RKO (cell line): ENCODE data around the gene MDM4.

ENCODE experiments used
- DNase-seq: peaks from one replicate; pipeline ENCODE4 v3.0.0-alpha.2; 2016; ENCODE audit warnings: low spot score

MDM4 gene

DNA sequence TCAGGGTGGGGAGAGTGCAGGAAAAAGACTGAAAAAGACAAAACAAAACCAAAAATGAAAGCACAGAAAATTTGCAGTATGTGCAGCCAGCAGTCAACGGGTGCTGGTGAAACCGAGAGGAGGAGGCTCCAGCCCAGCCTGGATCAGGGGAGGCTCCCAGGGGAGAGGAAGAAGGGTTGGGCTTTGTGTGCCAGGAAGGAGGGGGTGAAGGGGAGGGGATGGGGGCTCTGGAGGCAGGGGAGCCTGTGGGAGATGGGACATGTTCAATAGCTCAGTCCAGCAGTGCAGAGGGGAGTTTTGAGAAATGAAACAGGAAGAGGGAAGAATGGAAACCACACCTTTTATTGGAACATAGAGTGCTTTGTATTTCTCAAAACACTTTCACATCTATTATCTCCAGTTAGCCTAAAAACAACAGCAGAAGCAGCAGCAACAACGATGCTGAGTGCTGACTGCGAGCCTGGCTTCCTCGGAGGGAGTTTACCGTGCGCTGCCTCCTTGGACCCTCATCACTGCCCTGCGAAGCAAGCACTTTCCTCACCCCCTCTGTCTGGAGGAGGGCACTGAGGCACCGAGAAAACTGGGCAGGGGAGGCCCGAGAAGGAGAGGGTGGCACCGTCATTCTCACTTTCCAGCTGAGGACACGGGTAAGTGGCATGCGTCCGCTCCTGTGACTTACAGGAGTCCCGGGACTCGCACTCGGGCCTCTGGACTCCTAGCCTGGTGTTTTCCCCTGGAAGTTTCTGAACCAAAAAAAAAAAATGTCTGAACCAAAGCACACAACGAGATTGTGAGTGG is 62.9 kb downstream of the MDM4 start:
- DNase-seq, result no peak

DNA sequence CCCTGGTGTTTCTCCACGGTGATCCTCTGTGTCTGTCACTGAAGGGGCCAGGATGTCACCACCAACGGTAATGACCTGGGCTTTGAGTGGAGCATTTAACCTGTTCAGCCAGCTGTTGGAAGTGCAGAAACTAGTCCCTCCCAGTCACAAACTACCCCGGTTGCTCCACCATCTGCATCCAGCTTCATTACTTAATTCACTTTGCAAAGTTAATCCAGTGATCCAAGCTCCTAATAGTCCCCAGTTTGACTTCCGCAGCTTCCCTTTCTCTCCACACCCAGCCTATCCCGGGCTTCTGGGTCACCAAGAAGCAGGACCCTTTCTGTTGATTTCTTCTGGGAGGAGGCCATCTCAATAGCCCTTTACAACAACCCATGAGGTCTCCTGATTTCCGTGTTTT is 63.5 kb downstream of the MDM4 start:
- DNase-seq, result no peak

GRCh38 chr1:204580862-204581261 is 64.7 kb downstream of the MDM4 start:
- peak; percentile 14 for DNase-seq

DNA sequence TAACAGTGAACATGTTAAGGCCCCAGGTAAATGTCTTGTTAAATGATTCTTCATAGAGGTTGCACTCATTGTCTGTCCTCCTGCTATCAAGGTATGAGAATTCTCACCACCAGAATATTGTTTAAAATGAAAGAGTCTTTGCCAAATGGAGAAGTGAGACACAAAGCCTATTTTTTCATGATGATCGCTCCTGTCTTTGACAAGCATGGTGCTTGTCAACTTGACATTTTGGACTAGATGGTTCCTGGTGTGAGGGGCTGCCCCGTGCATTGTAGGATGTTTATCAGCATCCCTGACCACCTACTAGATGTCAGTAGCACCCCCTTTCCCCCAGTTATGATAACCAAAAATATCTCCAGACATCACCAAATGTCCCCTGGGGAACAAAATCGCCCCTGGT is 65.6 kb downstream of the MDM4 start:
- DNase-seq, result no peak

GRCh38 chr1:204583909-204584632 is 67.9 kb downstream of the MDM4 start:
- DNase-seq, result no peak

GRCh38 chr1:204584699-204585372 is 68.6 kb downstream of the MDM4 start:
- DNase-seq, result no peak

- no peak for DNase-seq
Measured at GRCh38 chr1:204587621-204588020, 71.4 kb downstream of the MDM4 start.

- DNase-seq, result no peak
Measured at GRCh38 chr1:204588826-204589225, 72.6 kb downstream of the MDM4 start.

DNA sequence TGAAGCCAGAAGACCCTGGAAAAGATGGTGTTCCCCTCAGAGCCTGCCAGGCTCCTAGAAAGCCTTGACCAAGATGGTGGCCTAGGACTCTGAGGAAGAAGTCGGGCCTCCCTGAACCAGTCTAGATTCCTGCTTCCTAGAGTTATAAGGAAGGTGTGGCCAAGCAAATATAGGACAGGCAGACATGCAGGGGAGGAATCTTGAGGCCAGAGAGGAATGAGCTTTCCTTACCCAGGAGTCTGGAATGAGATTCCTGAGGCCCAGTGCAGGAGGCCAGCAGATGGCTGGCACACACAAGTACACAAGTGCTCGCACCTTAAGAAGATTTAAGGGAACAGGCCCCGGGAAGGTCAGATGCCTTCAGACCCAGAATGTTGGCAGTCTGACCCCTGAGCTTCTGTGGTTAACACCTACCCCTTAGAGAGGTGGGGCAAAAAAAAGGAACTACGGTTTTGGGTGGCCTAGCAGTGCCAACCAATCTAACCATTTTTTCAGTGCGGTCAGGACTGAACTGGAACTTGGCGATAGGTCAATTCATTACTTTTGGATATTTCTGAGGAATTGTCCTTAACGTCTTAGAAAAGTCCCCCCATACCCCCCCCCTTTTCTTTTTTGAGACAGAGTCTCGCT is 73.3 kb downstream of the MDM4 start:
- no peak for DNase-seq

DNA sequence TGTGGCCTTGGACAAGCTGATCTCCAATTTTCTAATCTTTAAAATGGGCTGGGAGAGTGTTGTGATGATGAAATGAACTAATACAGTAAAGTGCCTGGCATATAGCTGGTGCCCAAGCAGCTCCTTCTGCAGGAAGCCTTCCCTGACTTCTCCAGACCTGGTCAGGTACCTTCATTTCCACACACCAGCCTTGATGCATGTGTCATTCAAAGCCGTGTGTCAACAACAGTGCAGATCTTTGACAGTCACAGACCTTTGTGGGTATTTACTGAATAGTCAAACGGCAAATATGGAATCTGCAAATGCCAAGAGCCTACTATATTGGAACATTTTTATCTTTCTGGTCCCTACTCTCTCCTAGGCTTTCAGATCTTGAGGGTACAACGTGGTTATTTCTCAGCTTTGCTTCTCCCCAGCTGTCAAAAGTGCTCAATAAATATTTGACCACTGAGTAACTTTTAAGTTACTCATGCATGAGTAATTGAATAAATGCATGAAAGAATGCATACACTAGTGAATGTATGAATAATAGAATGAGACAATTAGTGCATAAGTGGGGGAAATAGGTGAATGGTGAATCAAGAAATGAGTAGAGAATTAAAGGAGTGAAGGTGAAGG is 75.4 kb downstream of the MDM4 start:
- peak; percentile 86 for DNase-seq

- no peak for DNase-seq
Measured at GRCh38 chr1:204592246-204592948, 76.2 kb downstream of the MDM4 start.

DNA sequence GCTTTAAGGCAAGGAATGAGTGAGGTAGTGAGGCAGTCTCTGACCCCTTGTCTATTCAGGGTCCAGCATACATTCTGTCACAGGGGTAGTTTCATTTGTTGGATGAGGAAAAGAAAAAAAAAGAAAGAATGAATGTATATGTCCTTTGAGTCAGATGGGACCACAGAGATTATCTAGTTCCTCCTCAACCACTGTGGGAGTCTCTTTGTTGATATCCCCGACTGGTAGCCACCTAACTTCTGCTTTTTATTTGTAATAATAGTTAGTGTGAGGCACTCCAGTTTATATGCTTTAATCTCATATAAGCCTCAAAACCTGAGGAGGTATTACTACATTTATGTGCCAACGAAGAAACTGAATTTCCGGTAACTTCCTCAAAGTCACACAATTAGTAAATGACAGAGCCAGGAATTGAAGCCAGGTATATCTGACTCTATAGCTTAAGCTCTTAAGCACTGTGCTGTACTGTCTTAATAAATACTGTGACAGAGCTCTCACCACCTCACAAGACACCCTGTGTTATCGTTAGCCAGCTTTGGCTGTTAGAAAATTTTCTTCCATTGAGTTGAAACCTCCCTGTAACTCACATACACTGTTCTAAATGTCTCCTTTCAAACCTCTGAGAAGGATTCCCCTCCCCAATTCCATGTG is 82.2 kb downstream of the MDM4 start:
- DNase-seq, result no peak

GRCh38 chr1:204599098-204599497 is 82.9 kb downstream of the MDM4 start:
- DNase-seq, result no peak

DNA sequence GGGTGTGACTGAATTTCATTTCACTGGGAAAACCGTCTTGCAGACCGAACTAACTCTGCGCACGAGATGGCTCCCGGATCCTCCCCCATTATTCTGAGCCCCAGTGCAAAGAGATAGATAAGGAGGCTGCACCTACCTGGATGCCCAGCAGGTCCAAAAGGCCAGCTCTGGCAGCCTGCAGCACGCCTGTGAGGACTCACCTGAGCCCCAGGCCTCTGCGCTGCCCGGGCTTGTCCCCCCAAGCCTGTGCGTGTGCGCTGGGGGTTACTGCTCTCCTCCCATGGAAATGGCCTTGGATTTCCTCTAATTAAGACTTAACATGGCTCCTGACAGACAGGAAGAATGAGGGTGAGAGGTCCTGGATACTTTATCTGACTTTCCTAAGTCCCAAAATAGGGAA is 83.4 kb downstream of the MDM4 start:
- DNase-seq, result no peak

- no peak for DNase-seq
Measured at GRCh38 chr1:204600203-204600602, 84.0 kb downstream of the MDM4 start.

DNA sequence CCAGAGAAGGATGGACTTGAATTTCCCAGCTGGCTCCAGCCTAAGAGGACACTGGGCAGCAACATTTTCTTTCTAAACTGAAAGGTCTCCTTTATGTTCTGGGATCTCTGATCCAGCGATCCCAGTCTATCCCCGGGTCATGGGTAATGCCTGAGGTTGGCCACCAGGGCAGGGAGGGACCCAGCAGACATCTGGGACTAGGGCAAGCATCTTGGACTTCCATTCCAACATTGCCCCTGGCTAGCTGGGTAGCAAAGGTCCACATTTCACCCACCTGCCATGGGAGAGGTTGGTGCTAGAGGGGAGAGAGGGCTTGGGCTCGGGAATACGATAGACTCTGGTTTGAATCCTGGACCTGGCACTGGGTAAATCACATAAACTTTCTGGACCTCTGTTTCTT is 84.8 kb downstream of the MDM4 start:
- DNase-seq, result no peak

DNA sequence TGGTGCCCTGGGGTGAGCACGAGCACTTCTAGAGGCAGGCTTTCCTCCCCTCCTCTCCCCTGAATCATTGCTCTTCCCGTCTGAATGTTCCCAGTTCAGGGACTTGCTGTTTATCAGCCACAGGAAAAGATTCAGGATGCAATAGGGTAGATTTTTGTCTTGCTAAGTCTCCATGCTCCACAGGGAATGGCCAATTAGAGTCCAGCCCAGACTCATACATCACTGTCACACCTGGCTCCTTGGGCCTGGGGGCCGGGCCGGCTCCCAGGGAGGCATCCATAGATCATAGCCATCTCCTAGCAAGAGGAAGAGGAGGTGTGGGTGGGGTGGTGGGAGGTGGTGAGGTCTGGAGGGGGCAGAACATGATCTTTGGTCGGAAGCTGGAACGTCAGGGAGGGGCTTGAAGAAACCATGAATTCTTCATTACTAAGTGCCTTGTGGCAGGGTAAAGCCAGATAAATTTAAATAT is 85.9 kb downstream of the MDM4 start:
- DNase-seq, result no peak

- no peak for DNase-seq
Measured at GRCh38 chr1:204602871-204603542, 86.8 kb downstream of the MDM4 start.

GRCh38 chr1:204605791-204606190 is 89.6 kb downstream of the MDM4 start:
- no peak for DNase-seq
